Tibial nerve (tissue), 3 donors: ENCODE data around the gene SPTBN4.
"Not testable (repeated sequence)": the region's sequence is repeated elsewhere in the genome, so short reads cannot be mapped to it uniquely, and the experiment has no call there.

ENCODE experiments used
- CTCF ChIP-seq, 5 experiments: fragments of 200-600 bp in 3 of 5; fragments of 450-650 bp in 2 of 5; sonication (generic) in 3 of 5; IDR thresholded peaks; one replicate each; pipeline ENCODE4 v1.5.1; 2016 to 2019; ENCODE audit warnings: antibody characterized with exemption in 5 of 5, mild to moderate bottlenecking in 3 of 5, moderate library complexity in 2 of 5
- POLR2A ChIP-seq, 2 donors: fragments of 450-650 bp; IDR thresholded peaks; one replicate each; pipeline ENCODE4 v1.6.1; 2017; ENCODE audit warnings: antibody characterized with exemption in 2 of 2, mild to moderate bottlenecking in 2 of 2, moderate library complexity in 2 of 2

DNA sequence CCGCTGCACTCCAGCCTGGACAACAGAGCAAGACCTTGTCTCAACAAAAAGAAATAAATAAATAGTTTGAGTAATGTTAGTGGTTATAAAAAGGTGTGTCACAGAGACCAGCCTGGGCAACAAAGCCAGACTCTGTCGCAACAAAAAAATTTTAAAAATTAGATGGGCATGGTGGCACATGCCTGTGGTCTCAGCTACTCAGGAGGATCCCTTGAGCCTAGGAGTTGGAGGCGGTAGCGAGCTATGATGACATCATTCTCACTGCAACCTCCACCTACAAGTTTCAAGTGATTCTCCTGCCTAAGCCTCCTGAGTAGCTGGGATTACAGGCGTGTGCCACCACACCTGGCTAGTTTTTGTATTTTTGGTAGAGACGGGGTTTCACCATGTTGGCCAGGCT, 12.9 kb upstream of the SPTBN4 start:
- not testable (repeated sequence) for TF ChIP-seq POLR2A, CTCF (IDR thresholded peaks at IDR 0.05)
